ENCODE results near the gene SASH1.
A peak's percentile ranks its signal among the peaks of the same experiment; 100 is the strongest.

SASH1 gene

GRCh38 chr6:148525453-148525852 lies 182.8 kb downstream of the SASH1 start:
- no peak overlapping the region for H3K4me2 ChIP-seq (ENCODE audit: low read length)
- no peak overlapping the region for H3K4me3 ChIP-seq (ENCODE audit: low read depth, low read length, poor library complexity, severe bottlenecking)

GRCh38 chr6:148526145-148526544 lies 183.5 kb downstream of the SASH1 start:
- Histone ChIP-seq H3K9me2 (ENCODE audit: low read depth, low read length) (no peaks in the 10 kb centered on the region), H2AFZ (ENCODE audit: low read length) (no peak overlapping the region), H3K4me1 (ENCODE audit: insufficient read depth, low read length, severe bottlenecking) (no peaks in the 10 kb centered on the region), H3K79me2 (ENCODE audit: insufficient read depth, low read length) (no peaks in the 10 kb centered on the region), H3K4me3 (ENCODE audit: low read depth, low read length, poor library complexity, severe bottlenecking) (no peak overlapping the region), H3K27ac (ENCODE audit: low read depth, low read length, poor library complexity, severe bottlenecking) (no peak overlapping the region), H3F3A (ENCODE audit: insufficient read depth, low read length) (no peaks in the 10 kb centered on the region), H3K27me3 (ENCODE audit: insufficient read depth, low read length) (no peaks in the 10 kb centered on the region; the same call in 1 of the 2 replicates), H3K9me3 (ENCODE audit: low read length) (no peaks in the 10 kb centered on the region), H3K36me3 (ENCODE audit: insufficient read depth, low read length) (no peaks in the 10 kb centered on the region), H4K20me1 (ENCODE audit: insufficient read depth, low read length) (no peaks in the 10 kb centered on the region), H3K9ac (ENCODE audit: low read length) (no peak overlapping the region), H3K4me2 (ENCODE audit: low read length) (no peak overlapping the region)
- no peak for TF ChIP-seq EZH2 (IDR thresholded peaks at IDR 0.05; ENCODE audit: borderline replicate concordance, low read length)
- TF ChIP-seq CTCF (IDR thresholded peaks at IDR 0.05; ENCODE audit: low read length): no peak

More at GRCh38 chr6:148525453-148525852, 182.8 kb downstream of the SASH1 start:
- Histone ChIP-seq H4K20me1 (ENCODE audit: insufficient read depth, low read length) (no peaks in the 10 kb centered on the region), H3K9ac (ENCODE audit: low read length) (no peak overlapping the region), H3K9me3 (ENCODE audit: low read length) (no peaks in the 10 kb centered on the region), H3K36me3 (ENCODE audit: insufficient read depth, low read length) (no peaks in the 10 kb centered on the region), H3K27ac (ENCODE audit: low read depth, low read length, poor library complexity, severe bottlenecking) (no peak overlapping the region), H3K79me2 (ENCODE audit: insufficient read depth, low read length) (no peaks in the 10 kb centered on the region), H3K9me2 (ENCODE audit: low read depth, low read length) (no peaks in the 10 kb centered on the region), H2AFZ (ENCODE audit: low read length) (no peak overlapping the region), H3K27me3 (ENCODE audit: insufficient read depth, low read length) (no peaks in the 10 kb centered on the region; the same call in 1 of the 2 replicates), H3K4me1 (ENCODE audit: insufficient read depth, low read length, severe bottlenecking) (peaks cover 4% of the 10 kb centered on the region), H3F3A (ENCODE audit: insufficient read depth, low read length) (no peaks in the 10 kb centered on the region)
- TF ChIP-seq CTCF (IDR thresholded peaks at IDR 0.05; ENCODE audit: low read length) (no peak), EZH2 (IDR thresholded peaks at IDR 0.05; ENCODE audit: borderline replicate concordance, low read length) (no peak)

GRCh38 chr6:148528292-148528691 lies 185.7 kb downstream of the SASH1 start:
- Histone ChIP-seq H3K27ac (ENCODE audit: low read depth, low read length, poor library complexity, severe bottlenecking) (no peak overlapping the region), H3K4me1 (ENCODE audit: insufficient read depth, low read length, severe bottlenecking) (no peaks in the 10 kb centered on the region), H3K9ac (ENCODE audit: low read length) (no peak overlapping the region), H4K20me1 (ENCODE audit: insufficient read depth, low read length) (no peaks in the 10 kb centered on the region), H3K4me3 (ENCODE audit: low read depth, low read length, poor library complexity, severe bottlenecking) (no peak overlapping the region), H3F3A (ENCODE audit: insufficient read depth, low read length) (no peaks in the 10 kb centered on the region), H3K79me2 (ENCODE audit: insufficient read depth, low read length) (no peaks in the 10 kb centered on the region), H3K9me2 (ENCODE audit: low read depth, low read length) (no peaks in the 10 kb centered on the region), H3K4me2 (ENCODE audit: low read length) (no peak overlapping the region), H3K9me3 (ENCODE audit: low read length) (no peaks in the 10 kb centered on the region), H3K36me3 (ENCODE audit: insufficient read depth, low read length) (no peaks in the 10 kb centered on the region), H2AFZ (ENCODE audit: low read length) (no peak overlapping the region), H3K27me3 (ENCODE audit: insufficient read depth, low read length) (no peaks in the 10 kb centered on the region; the same call in 1 of the 2 replicates)
- TF ChIP-seq CTCF (IDR thresholded peaks at IDR 0.05; ENCODE audit: low read length) (peak; percentile 43; the same call in 1 of the 2 replicates), EZH2 (IDR thresholded peaks at IDR 0.05; ENCODE audit: borderline replicate concordance, low read length) (no peak)
